Measurements from ENCODE around the gene ZBED4.
"Not testable (repeated sequence)": the region's sequence is repeated elsewhere in the genome, so short reads cannot be mapped to it uniquely, and the experiment has no call there.

The ZBED4 gene

GRCh38 chr22:49827271-49827852, 26.3 kb upstream of the ZBED4 start:
- no peak for DNase-seq (ENCODE audit: low spot score)

- peak; percentile 65 for DNase-seq (ENCODE audit: low spot score)
Measured at GRCh38 chr22:49827853-49828598, 25.6 kb upstream of the ZBED4 start, which contains the start of gene BRD1. Gene BRD1 (minus strand): TSS chr22:49827873. CDS start chr22:49824317, 3,556 bp downstream.

- no peak for DNase-seq (ENCODE audit: low spot score)
Measured at GRCh38 chr22:49828599-49828965, 25.1 kb upstream of the ZBED4 start.

- no peak for DNase-seq (ENCODE audit: low spot score)
Measured at GRCh38 chr22:49829044-49829853, 24.4 kb upstream of the ZBED4 start.

- DNase-seq (ENCODE audit: low spot score) = no peak
Measured at GRCh38 chr22:49833340-49834007, 20.2 kb upstream of the ZBED4 start.

GRCh38 chr22:49838771-49839717, 14.6 kb upstream of the ZBED4 start:
- no peak for DNase-seq (ENCODE audit: low spot score)

GRCh38 chr22:49845241-49845640, 8.4 kb upstream of the ZBED4 start:
- no peak for DNase-seq (ENCODE audit: low spot score)

GRCh38 chr22:49845666-49846459, 7.8 kb upstream of the ZBED4 start:
- DNase-seq (ENCODE audit: low spot score) = no peak

- no peak for DNase-seq (ENCODE audit: low spot score)
Measured at GRCh38 chr22:49847751-49848689, 5.6 kb upstream of the ZBED4 start.

GRCh38 chr22:49848690-49849160, 4.9 kb upstream of the ZBED4 start:
- no peak for DNase-seq (ENCODE audit: low spot score)

- DNase-seq (ENCODE audit: low spot score) = no peak
Measured at GRCh38 chr22:49849161-49850020, 4.3 kb upstream of the ZBED4 start.

GRCh38 chr22:49850021-49850911, 3.4 kb upstream of the ZBED4 start:
- no peak for DNase-seq (ENCODE audit: low spot score)

GRCh38 chr22:49850959-49851802, 2.5 kb upstream of the ZBED4 start:
- DNase-seq (ENCODE audit: low spot score) = no peak

GRCh38 chr22:49852568-49852897, 1.1 kb upstream of the ZBED4 start:
- not testable (repeated sequence) for DNase-seq (ENCODE audit: low spot score)

- DNase-seq (ENCODE audit: low spot score) = no peak
Measured at GRCh38 chr22:49853981-49854831, 562 bp downstream of the ZBED4 start.

All from hepatic stellate cell (primary cell).